ENCODE results near the gene PPP1R12A.
"Not testable (repeated sequence)": the region's sequence is repeated elsewhere in the genome, so short reads cannot be mapped to it uniquely, and the experiment has no call there.

Gene PPP1R12A

DNA sequence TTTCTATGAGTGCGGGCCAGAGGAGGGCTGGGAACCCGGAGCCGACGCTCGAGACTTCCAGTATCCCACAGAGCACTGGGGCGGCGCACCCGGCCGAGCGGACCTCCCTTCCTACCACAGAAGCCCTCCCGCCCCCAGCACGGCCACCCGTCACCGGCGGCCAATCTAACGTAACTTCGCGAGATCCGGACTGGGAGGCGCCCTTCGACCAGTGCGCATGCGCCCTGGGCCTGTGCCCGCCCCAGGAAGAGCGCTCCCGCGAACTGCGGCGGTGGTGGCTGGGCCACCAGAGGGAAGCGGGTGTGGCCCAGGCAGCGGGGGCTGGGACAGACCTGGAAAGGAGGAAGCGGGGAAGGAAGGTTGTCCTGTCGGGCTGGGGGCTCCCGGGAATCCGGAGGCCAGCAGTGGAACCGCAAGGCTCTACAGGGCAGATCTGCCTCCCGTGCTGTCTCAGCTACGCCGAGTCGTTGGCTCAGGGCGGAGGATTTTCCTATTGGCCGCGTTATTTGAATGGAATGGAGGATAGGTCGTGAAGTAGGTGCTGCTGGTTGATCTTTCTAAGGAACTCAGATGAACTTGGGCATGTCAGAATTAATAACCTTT lies at the start of gene PPP1R12A:
PPP1R12A (minus strand) TSS at position 77 of the 603 bp plus-strand sequence. CDS start 166 bp downstream, outside the sequence.
- H3K4me3 ChIP-seq (ENCODE audit: low read depth, low read length), result peak within 1 kb of the TSS; percentile 100

- H3K4me3 ChIP-seq (ENCODE audit: low read depth, low read length), result no peak overlapping the region
These were observed 49.2 kb upstream of the PPP1R12A start for GRCh38 chr12:79983986-79984620.

- no peak overlapping the region for H3K4me3 ChIP-seq (ENCODE audit: low read depth, low read length)
These were observed 48.6 kb upstream of the PPP1R12A start for GRCh38 chr12:79983492-79983891.

GRCh38 chr12:79982086-79983062 lies 47.5 kb upstream of the PPP1R12A start:
- H3K4me3 ChIP-seq (ENCODE audit: low read depth, low read length), result no peak overlapping the region

DNA sequence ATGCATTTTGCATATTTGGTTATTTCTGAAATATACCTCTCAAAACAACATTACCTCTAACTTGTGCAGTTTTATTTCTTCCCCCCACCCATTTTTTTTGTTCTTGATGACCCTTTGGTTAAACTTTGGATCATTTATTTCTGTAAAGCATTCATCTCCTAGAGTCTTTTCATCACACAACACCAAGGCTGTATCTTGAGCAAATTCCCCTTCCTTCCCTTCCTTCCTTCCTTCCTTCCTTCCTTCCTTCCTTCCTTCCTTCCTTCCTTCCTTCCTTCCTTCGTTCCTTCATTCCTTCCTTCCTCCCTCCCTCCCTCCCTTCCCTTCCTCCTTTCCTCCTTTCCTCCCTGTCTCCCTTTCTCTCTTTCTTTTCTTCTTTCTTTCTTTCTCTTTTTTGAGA lies 43.8 kb upstream of the PPP1R12A start:
- H3K4me3 ChIP-seq (ENCODE audit: low read depth, low read length), result no peak overlapping the region

GRCh38 chr12:79977856-79978460 lies 43.1 kb upstream of the PPP1R12A start:
- not testable (repeated sequence) for H3K4me3 ChIP-seq (ENCODE audit: low read depth, low read length)

DNA sequence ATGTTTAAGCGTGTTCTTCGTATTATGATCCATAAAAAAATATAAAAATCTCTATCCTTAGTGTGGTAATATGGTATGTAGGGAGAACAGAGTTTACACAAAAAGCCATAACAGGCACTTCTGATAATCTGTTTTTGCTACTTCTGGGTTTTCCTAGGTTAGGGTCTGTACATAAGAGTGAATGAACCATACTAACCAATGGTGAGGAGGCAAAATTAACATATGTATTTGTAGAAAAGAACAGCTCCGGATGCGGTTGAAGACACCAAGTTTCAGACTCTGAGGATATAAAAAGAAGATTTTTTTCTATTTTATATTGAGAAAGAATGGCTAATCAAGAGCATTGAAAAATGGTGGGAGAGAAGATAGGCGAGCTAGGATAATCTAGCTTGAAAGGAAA lies 40.2 kb upstream of the PPP1R12A start:
- no peak overlapping the region for H3K4me3 ChIP-seq (ENCODE audit: low read depth, low read length)

- no peak overlapping the region for H3K4me3 ChIP-seq (ENCODE audit: low read depth, low read length)
These were observed 38.9 kb upstream of the PPP1R12A start for GRCh38 chr12:79973801-79974200.

DNA sequence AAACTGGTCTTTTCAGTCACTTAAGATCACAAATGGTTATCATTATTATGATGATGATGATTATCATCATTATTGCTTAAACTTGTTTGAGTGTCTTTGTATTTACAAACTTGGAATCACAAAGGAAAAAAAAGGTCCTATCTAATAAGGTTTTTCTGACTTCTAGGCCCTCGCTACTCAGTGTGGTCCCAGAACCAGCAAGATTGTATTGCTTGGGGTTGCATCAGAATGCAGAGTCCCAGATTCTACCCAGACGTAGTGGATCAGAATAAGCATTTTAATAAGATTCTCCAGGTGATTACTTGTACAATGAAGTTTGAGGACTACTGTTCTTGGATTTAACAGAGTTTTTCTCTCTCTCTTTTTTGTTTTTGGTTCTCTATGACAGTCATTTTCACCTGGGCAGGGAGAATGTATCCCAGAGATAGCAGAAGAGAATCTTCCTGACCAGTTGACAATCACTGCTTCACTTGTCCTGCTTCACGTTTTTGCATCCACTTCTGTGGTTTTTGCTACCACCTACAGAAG lies 29.3 kb upstream of the PPP1R12A start:
- no peak overlapping the region for H3K4me3 ChIP-seq (ENCODE audit: low read depth, low read length)

- no peak overlapping the region for H3K4me3 ChIP-seq (ENCODE audit: low read depth, low read length)
These were observed 26.5 kb upstream of the PPP1R12A start for GRCh38 chr12:79961411-79961810.

DNA sequence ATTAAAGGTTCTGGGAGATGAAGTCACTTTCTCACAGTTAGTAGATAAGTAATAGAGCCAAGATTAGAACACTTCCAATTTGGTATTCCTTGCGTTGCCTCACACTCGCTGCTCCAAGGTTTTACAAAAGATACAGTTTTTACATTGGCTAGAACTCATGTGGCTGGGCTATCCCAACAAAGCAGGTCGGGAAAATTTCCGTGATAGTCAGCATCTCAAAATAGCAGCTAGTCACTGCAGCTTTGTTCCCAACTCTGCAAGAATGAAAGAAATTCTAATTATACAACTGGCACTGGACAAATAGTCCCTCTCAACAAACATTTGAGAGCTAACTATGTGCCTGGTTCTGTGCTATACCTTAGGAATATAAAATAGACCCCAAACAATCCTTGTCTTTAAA lies 24.6 kb upstream of the PPP1R12A start:
- no peak overlapping the region for H3K4me3 ChIP-seq (ENCODE audit: low read depth, low read length)

DNA sequence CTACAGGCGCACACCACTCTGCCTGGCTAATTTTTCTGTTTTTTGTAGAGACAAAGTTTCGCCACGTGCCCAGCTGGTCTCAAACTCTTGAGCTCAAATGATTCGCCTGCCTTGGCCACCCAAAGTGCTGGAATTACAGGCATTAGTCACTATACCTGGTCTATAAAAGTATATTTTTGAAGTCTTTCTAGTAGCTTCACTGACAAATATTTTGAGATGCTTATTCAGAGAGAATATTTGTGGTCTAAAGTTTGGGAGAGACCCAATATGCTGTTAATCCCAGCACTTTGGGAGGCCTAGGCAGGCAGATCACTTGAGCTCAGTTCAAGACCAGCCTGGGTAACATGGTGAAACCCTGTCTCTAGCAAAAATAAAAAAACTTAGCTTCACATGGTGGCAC lies 22.0 kb upstream of the PPP1R12A start:
- no peak overlapping the region for H3K4me3 ChIP-seq (ENCODE audit: low read depth, low read length)

- H3K4me3 ChIP-seq (ENCODE audit: low read depth, low read length), result no peak overlapping the region
These were observed 20.7 kb upstream of the PPP1R12A start for GRCh38 chr12:79955561-79955960.

DNA sequence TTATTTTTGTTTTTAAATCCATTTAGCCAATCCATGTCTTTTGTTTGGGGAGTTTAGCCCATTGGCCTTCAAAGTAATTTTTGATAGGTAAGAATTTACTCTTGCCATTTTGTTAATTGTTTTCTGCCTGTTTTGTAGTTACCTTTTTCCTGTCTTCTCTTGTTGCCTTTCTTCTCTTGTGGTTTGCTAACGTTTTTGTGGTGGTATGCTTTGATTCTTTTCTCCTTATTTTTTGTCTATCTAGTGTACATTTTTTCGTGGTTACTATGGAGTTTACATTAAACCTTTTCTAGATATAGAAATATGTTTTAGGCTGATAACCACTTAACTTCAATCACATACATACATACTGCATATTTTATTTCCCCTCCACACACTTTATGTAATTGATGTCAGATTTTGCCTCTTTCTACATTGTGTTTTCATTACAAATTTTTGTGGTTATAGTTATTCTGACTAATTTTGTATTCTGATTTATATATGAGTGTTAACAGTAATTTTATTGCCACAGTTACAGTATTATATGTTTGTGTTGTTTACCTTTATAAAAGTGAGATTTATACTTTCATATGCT lies 19.2 kb upstream of the PPP1R12A start:
- H3K4me3 ChIP-seq (ENCODE audit: low read depth, low read length), result no peak overlapping the region

GRCh38 chr12:79949098-79949497 lies 14.2 kb upstream of the PPP1R12A start:
- H3K4me3 ChIP-seq (ENCODE audit: low read depth, low read length), result no peak overlapping the region

GRCh38 chr12:79945433-79945832 lies 10.5 kb upstream of the PPP1R12A start:
- no peak overlapping the region for H3K4me3 ChIP-seq (ENCODE audit: low read depth, low read length)

- H3K4me3 ChIP-seq (ENCODE audit: low read depth, low read length), result no peak overlapping the region
These were observed 9.7 kb upstream of the PPP1R12A start for GRCh38 chr12:79944565-79944964.

- H3K4me3 ChIP-seq (ENCODE audit: low read depth, low read length), result not testable (repeated sequence)
These were observed 7.9 kb upstream of the PPP1R12A start for GRCh38 chr12:79942846-79943245.

GRCh38 chr12:79939728-79940310 lies 4.9 kb upstream of the PPP1R12A start:
- H3K4me3 ChIP-seq (ENCODE audit: low read depth, low read length), result no peak overlapping the region

DNA sequence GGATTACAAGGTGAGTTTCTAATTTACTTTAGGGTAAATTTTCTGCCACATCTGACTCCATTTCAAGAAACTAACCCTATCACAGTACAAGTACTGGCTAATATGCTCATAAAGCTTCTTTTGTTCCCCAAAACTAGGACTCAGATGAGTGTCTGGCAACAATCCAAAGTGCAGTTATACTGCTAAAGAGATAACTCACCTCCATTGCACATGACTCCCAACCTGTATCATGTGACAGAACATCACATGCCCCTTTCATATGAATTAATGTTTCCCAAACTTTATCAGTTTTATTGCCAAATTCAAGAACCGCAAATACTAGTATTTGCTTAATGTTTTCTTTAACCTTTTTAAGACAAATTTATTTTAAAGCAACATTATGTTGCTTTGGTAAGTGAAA lies 3.9 kb upstream of the PPP1R12A start:
- H3K4me3 ChIP-seq (ENCODE audit: low read depth, low read length), result no peak overlapping the region
